Fibroblast of villous mesenchyme (primary cell): ENCODE measurements around the gene PLAU. TPM values are rescaled to one million over a fixed set of nuclear protein-coding genes. Genes with fewer than 3 reads are reported as not detected.

Source experiments
- DNase-seq: peaks from one replicate; pipeline ENCODE4 v3.0.0-alpha.2; 2010; ENCODE audit warnings: low read depth
- H3K4me3 ChIP-seq: 2 replicates; pipeline ENCODE4 v1.5.1; 2011; ENCODE audit warnings: low read depth, mild to moderate bottlenecking, low read length
- total RNA-seq: library from RNA; depleted of rRNA; stranded (reverse); fragments of >200 nt; gene quantifications from 2 replicates; pipeline ENCODE4 v1.2.3, GENCODE V29; 2012
- TF ChIP-seq, protein P1 (sequence below): IDR thresholded peaks from 2 replicates; pipeline ENCODE4 v1.5.1; 2012; ENCODE audit warnings: low read depth, mild to moderate bottlenecking, low read length; ENCODE audit not compliant: insufficient read depth

The PLAU gene
- total RNA-seq, 1 donor, result 104 TPM

DNA sequence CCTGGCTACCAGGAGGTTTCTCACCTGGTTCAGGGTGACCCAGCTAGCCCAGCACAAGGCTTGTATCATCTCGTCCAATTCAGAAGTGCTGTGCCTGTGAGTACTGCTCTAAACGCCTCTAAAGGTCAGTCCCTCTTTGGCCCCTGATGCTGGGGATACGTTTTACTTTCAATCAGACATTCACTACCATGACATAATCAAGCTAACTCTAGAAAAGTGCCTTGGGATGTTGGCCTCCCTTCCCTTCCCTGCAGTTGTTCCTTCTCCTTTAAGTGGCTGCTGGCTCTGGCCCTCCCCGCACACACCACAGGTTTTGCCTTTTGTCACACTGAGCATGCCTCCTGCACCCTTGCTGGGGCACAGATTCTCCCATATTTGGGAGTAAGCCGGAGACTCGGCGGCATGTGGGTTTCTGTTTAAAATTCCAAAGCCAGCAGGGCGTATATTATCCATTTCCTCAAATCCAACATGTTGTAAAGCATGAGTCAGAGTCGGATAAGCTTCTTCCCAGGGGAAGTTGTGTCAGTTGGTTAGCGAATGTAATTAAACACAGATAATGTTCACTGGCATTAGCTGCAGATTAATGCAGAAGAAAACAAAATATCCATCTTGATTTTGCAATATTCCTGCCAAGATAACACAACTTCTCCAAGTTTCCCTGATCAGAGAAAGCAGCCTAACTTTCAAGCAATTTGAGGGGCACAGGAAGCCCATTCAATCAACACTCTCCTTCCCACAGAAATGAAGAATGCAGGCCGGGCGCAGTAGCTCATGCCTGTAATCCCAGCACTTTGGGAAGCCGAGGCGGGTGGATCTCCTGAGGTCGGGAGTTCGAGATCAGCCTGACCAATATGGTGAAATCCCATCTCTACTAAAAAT lies 55.2 kb downstream of the PLAU start:
- TF ChIP-seq, protein P1, sequence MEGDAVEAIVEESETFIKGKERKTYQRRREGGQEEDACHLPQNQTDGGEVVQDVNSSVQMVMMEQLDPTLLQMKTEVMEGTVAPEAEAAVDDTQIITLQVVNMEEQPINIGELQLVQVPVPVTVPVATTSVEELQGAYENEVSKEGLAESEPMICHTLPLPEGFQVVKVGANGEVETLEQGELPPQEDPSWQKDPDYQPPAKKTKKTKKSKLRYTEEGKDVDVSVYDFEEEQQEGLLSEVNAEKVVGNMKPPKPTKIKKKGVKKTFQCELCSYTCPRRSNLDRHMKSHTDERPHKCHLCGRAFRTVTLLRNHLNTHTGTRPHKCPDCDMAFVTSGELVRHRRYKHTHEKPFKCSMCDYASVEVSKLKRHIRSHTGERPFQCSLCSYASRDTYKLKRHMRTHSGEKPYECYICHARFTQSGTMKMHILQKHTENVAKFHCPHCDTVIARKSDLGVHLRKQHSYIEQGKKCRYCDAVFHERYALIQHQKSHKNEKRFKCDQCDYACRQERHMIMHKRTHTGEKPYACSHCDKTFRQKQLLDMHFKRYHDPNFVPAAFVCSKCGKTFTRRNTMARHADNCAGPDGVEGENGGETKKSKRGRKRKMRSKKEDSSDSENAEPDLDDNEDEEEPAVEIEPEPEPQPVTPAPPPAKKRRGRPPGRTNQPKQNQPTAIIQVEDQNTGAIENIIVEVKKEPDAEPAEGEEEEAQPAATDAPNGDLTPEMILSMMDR, result no peak
- peak; percentile 100 for DNase-seq
- no peak overlapping the region for H3K4me3 ChIP-seq

GRCh38 chr10:73967022-73967429 lies 56.1 kb downstream of the PLAU start:
- H3K4me3 ChIP-seq, result no peak overlapping the region
- TF ChIP-seq, protein P1, result no peak
- no peak for DNase-seq

Other genes with a start within 250 kb of the PLAU start
- 3.0 and 3.9 TPM in 2 replicates for gene AGAP5, start 213.0 kb upstream of the PLAU start, total RNA-seq
- 42.8 and 54.0 TPM in 2 replicates for gene SEC24C, start 166.8 kb upstream of the PLAU start, total RNA-seq
- 16.8 and 22.5 TPM in 2 replicates for gene CHCHD1, start 129.1 kb upstream of the PLAU start, total RNA-seq
- 70.2 and 82.5 TPM in 2 replicates for gene ZSWIM8, start 125.5 kb upstream of the PLAU start, total RNA-seq
- 19.3 and 22.0 TPM in 2 replicates for gene NDST2, start 99.5 kb upstream of the PLAU start, total RNA-seq
- gene CAMK2G, start 36.6 kb upstream of the PLAU start, total RNA-seq, result 30.6 and 36.7 TPM in 2 replicates
- 448 and 513 TPM in 2 replicates for gene VCL, start 87.0 kb downstream of the PLAU start, total RNA-seq
- 29.0 and 51.4 TPM in 2 replicates for gene AP3M1, start 239.7 kb downstream of the PLAU start, total RNA-seq
- gene ADK, start 240.1 kb downstream of the PLAU start, total RNA-seq, result 41.6 and 57.9 TPM in 2 replicates